ENCODE measurements around the gene RAB17.

RAB17 gene

DNA sequence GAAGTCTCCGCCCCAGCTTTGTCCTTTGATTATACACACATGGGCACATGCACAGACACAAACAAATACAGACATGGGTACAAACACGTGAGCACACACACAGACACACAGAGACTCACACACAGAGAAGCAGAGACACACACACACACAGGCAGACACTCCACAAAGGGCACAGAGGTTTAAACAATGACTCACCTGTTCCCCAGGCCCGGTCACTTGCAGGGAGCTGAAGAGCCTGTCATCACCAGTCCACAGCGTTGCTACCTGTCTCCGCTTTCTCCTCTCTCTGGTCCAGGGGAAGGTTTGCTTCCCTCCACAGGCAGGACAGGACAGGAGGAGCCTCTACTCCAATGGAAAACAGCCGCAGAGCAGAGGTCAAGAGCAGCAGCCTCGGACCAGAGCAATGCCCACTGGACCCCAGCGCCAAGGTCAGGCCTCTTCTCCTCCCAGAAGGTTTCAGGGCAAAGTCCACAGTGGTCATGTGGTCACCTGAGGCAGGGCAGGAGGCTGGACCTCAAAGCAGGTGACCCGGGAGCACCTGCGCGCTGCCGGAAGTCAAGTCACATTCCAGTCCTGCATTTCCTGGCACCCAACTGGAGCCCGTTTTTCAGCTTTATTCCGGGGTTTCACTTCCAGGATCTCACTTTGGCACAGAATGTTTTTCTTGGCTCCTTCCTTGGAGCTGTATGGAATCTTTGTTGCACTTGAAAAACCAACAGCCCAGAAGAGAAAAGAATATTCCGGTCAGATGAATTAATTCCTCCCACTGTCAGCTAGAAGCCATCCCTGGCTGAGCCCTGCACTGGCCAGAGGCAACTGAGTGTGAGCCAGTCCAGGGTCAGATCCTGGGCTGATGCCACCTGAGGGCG lies at the start of gene RAB17:
RAB17 (minus strand) TSS at position 463 of the 869 bp plus-strand sequence. CDS start 4,580 bp downstream, outside the sequence.
- no peak for DNase-seq

DNA sequence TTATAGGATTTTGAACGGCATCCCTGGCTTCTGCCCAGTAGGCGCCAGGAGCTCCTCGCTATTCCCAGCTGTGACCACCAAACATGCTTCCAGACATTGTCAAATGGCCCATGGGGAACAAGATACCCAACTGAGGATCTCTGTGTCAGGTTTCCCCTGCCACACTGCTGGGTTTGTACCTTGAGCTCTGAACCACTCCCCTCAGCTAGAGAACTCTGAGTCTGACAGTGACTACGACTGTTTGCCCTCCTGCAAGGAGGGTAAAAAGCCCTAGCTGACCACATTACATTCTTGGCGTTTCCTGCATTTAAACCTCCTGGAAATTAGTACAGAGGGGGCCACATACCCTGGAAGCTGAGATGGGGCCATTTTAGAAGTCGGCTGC lies 49.3 kb upstream of the RAB17 start:
- DNase-seq, result no peak

- DNase-seq, result no peak
These were observed 48.7 kb upstream of the RAB17 start for GRCh38 chr2:237639052-237639835.

GRCh38 chr2:237638176-237638575 lies 47.6 kb upstream of the RAB17 start:
- no peak for DNase-seq

DNA sequence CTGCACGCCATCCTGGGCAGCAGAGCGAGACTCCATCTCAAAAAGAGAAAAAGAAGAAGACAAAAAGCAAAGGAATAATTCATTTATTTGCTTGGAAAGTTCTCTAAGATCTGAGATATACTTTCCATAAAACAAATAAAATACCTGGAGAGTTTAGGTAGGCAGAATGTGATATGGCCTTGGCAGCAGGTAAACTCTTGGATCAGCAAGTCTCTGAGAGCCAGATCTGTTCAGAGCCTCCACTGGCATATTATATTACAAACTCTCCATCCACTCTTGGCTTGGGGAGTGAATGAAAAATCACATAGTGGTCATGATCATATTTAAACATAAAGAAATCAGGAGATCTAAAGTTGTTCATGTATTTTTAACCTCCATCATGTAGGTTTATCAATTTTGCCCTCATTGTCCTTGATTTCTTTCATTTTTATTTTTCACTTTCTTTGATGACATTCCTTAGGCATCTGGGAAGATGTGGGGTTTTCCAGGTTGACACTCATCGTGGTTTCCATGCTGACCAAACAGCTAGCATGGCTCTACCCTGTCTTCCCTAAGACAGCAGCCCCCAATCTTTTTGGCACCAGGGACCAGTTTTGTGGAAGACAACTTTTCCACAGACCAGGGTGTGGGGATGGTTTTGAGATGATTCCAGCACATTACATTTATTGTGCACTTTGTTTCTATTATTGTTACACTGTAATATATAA lies 47.0 kb upstream of the RAB17 start:
- DNase-seq, result no peak

- no peak for DNase-seq
These were observed 46.0 kb upstream of the RAB17 start for GRCh38 chr2:237636578-237636977.

DNA sequence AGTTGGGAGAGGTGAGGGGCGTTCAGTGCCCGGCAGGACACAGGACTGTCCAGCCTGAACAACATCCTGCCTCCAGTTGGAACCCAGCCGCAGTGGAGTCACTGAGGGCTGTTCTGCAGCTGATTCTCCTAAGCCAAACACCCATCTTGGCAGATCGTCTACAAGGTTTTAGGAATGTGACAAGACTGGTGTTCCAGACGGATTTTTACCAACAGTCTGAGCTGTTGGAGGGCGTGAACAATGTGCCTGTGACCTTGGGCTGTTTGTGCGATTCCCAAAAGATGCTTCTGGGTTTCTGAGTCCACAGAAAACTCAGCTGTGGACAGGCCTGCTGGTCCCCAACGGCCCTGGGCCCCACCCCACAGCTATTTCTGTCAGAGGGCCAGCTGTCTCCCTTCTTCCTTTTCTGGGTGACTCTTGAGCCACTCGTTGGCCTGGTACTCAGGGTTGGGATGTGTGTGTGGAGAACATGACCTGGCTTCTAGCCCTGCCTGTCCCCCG lies 42.6 kb upstream of the RAB17 start:
- no peak for DNase-seq

- no peak for DNase-seq
These were observed 41.5 kb upstream of the RAB17 start for GRCh38 chr2:237631801-237632585.

GRCh38 chr2:237631007-237631785 lies 40.7 kb upstream of the RAB17 start:
- DNase-seq, result no peak

GRCh38 chr2:237630216-237631000 lies 39.9 kb upstream of the RAB17 start:
- DNase-seq, result no peak

GRCh38 chr2:237629739-237630138 lies 39.2 kb upstream of the RAB17 start:
- no peak for DNase-seq

DNA sequence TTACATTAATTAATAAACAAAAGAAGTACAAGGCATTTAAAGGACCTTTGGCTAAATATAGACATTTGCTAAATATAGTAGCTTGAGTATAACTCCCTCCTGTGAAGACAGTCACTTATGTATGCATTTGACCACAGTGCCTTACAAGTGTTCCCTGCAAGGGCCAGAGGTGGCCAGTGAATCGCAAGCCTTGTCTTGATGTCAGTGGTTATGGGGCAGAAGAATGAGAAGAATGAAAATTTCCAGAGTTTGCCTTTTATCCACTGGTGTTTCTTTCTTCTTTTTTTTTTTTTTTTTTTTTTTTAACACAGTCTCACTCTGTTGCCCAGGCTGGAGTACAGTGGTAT lies 38.6 kb upstream of the RAB17 start:
- no peak for DNase-seq

DNA sequence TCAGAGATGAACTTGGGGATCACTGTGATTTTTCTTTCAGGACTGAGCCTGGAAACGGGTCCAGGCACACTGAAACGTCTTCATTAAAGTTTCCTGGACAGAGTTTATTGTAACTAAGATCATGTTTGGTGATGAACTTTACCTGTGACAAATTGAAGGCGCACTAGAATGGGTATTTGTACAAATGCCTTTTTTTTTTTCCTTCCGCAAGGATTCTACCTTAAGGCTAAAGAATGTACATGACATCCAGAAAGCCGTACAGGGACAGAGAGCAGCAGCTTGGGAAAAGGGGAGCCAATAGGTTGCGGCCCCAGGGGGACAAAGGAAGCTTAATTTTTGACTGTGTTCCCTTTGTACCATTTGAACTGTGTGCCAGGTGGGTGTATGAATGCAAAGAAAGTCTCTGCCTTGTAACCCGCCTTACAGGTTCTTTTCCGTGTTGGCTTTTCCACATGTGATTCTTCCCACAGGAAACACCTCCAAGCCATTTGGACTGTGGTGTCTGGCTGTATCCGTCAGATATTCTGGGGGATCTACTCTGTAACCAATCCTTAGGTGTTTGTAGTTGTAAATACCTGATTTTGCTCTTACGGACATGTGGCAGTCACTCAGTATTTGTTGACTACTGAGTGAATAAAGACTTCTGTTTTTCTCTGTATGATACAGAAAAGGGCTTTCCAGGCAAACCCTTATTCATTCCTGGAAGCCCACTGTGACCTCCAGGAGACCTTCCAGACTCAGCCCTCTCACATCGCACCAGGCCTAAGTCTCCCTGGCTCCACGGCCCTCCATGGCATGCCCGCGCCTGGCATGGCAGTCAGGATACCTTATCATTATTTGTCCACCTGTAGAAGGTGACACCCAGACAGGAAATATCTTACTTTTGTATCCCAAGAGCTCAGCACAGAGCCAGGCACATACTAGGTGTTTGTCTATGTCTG lies 38.0 kb upstream of the RAB17 start:
- DNase-seq, result no peak

DNA sequence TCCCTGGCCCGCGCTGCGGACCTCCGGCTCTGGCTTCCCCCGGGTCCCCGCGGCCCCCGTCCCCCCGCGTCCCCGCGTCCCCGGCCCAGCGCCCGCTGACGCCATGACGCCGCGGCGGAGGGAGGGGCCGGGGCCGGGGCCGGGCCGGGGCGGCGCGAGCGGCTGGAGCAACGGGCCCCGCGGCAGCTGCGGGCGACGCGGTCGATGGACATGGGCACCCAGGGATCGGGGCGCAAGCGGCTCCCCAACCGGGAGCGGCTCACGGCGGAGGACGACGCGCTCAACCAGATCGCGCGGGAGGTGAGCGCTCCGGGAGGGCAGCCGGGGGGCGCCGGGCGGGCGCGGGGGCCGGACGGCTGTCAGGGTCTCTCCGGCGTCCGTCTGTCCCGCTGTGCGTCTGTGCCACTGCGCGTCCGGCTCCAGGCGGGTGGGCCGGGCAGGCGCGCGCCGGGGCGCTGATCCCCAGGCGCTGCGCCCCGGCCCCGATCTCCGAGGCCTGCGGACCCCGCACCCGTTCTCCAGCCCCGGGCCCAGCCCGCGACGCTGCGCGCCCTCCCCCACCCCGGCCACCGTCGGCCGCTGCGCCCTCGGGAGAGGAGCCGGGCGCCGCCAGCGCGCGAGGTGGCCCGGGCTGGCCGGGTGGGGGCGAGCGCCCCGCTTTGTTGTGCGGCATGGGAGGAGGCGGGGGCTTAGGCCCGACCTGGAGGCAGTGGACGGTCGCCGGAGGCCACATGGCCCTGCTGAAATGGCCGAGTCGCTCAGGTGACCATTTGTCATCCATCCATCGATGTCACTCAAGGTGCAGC lies 37.1 kb upstream of the RAB17 start, which contains the start of gene LRRFIP1:
LRRFIP1 (plus strand) TSS at position 147 of the 806 bp plus-strand sequence; CDS start at position 205, 58 bp downstream.
- DNase-seq, result peak; percentile 22

DNA sequence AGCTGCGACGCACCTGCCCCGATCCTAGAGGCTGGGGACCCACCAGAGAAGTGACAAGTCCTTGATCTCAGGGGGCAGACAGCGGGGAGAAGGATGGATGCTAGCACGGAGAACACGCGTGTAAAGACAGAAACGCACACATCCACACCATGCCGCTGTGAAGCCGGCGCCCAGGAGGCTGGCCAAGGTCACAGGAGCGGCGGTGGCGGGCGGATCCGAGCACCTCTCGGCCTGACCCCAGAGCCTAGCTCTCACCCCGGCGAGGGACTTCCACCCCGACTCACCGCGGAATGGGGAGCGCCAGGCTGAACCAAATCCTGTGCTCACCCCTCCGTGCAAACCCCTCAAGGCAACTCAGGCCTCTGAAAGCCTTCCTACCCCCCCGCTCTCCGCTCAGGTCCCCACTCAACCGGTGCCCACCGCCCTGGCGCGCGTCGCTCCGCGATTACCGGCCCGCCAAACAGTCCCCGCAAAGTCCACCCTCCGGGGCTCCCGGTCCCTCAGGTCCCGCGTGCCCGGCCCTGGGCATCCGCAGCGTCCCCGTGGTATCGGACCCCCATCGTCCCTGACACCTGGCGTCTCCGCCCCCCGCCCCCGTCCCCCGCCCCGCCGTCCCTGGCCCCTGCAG lies 36.4 kb upstream of the RAB17 start:
- no peak for DNase-seq

- no peak for DNase-seq
These were observed 35.2 kb upstream of the RAB17 start for GRCh38 chr2:237625777-237626176.

DNA sequence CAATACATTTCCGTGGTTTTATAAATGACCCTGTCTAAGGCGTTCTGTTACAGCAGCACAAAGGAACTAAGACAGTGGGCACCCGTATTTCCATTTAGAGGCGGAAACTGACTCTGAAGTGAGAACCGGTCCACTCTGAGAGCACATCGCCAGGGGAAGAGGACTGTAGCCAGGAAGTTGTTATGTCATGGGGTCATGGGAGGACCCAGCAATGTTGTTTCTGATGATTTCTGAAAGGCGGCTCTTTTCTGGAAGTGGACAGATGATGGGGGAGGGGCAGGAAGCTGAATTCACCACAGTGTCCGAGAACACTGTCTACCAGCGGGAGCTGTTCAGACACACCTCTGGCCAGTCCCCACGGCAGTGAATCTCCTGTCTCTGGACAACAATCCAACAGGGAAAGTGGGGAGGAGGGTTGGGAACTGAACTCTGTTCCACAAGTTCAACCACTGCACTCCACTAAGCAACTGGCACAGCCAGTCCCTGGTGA lies 34.7 kb upstream of the RAB17 start:
- no peak for DNase-seq

DNA sequence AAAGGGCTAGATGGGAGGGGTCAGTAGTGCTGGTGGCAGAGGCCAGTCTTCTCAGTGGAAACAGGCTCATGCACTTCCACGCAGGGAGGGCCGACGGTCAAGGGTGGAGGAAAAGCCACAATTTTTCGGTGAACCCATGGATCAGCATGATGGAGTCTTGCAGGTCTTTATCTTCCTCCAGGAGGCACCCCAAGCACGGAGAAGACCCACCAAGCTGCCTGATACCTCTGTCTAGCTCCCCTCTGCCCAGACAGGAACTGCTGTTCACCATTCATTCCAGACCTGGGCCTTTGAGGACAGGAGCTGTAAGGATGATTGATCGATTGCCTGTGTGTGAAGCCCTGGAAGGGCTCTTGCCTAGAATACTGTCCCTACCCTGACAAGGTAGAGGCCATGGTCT lies 34.0 kb upstream of the RAB17 start:
- no peak for DNase-seq
